HG02610 (cell line): Measurements from ENCODE around the gene MGMT.

Experiments
- ATAC-seq: cut with Tn5 transposase; IDR thresholded peaks from one replicate; pipeline ENCODE4 v1.9.1; 2021; ENCODE audit warnings: mild to moderate bottlenecking, moderate library complexity; ENCODE audit not compliant: unreplicated experiment

The MGMT gene

DNA sequence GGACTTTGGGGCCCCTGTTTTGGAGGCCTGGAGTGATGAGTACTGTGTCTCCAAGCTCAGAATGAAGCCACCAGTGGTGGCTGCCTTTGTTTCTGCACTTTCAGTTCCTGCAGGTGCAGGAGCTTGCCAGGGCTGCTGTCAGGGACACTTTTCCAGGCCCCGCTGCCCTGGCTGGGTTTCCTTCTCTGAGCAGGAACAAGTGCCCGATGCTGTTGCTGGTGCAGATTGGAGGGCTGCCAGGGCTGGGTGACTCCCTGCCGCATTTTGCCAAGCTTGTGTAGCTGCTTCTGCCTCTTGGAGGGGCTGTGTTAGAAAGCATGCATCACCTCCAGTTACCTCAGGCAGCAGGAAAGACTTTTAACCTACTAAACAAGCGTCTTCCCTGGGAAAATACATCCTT is 211.1 kb downstream of the MGMT start:
- no peak for ATAC-seq

GRCh38 chr10:129679207-129679606 is 212.2 kb downstream of the MGMT start:
- no peak for ATAC-seq

DNA sequence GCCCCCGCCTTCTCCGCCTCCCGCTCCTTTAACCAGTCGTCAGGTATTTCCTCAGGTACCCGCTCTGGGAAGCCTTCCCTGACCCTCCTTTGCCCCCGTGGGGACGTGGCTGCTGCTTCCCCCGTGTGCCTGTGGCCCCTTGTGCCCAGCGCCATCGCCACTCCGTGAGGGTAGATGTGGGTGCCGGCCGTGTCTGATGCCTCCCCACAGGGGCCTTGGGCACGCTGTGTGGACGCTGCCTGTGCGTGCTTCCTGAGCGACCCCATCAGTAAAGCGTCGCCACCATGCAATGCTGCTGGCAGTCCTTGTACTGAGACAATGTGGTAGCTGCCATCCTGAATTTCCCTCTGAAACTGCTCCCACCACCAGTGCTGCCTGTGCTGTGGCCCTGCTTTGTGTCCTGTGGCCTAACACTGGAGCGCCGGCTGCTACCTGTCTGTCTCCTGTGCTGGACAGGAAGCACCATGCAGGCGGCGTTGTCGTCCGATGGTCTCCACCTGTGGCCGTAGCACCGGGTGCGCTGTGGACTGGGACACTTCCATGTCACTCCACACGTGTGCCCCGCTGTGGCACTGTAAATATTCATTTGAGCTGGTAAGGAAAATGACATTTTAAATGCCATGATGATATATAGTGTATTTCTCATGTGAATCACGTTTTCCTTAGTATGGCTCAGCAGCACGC is 213.8 kb downstream of the MGMT start:
- ATAC-seq, result no peak

DNA sequence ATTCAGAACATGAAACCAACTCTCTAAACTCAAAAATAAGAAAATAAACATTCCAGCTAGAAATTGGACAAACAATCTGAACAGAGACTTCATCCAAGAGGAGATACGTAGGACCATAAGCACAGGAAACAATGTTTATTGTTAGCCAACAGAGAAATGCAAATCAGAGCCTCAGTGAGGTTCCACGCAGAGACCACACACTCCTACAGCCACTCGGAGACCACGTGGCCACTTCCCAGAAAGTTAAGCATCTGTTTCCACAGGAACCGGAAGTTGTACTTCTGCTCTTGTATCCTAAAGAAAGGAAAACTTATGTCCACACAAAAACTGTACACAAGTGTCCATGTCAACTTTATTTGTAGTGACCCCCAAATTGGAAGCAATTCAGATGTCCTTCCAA is 214.8 kb downstream of the MGMT start:
- no peak for ATAC-seq

- no peak for ATAC-seq
These were observed 216.5 kb downstream of the MGMT start for GRCh38 chr10:129683519-129683918.

- ATAC-seq, result no peak
These were observed 216.9 kb downstream of the MGMT start for GRCh38 chr10:129683920-129684319.

DNA sequence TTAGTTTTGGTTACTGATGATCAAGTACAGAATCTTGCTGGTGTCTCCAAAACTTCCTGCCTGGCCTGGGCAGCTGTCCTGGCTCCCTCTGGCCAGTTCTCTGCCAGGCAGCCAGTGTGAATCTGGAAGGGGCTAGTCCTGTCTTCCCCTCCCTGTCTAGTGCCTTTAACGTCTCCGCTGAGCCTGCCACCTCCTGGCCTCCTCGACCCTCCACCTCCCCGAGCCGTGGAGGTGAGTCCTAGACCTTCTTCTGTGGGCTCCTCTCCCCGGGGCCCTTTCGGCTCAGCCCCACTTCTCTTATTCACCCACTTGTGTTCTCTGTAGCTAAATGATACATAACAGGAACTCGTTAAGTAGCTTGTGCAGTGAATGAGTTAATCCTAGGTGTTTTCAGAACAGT is 218.2 kb downstream of the MGMT start:
- ATAC-seq, result no peak

DNA sequence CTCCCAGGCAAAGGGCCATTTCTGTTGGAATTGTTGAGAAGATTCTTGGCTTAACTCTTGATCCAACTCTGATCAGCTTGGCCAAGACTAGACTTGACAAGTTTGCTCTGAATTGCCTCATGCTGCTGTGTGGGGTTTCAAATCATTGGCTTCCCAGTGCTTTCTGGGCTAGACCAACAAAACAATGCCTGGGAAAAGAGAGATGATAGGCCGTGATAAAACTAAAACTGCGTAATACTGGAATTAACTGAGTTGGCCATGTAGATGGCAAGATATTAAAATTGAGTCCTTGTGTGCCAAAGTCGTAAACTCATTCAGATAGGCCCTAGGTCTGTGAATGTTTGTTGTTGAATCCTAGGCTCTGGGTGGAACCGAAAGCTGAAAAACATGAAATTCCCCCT is 222.6 kb downstream of the MGMT start:
- no peak for ATAC-seq

DNA sequence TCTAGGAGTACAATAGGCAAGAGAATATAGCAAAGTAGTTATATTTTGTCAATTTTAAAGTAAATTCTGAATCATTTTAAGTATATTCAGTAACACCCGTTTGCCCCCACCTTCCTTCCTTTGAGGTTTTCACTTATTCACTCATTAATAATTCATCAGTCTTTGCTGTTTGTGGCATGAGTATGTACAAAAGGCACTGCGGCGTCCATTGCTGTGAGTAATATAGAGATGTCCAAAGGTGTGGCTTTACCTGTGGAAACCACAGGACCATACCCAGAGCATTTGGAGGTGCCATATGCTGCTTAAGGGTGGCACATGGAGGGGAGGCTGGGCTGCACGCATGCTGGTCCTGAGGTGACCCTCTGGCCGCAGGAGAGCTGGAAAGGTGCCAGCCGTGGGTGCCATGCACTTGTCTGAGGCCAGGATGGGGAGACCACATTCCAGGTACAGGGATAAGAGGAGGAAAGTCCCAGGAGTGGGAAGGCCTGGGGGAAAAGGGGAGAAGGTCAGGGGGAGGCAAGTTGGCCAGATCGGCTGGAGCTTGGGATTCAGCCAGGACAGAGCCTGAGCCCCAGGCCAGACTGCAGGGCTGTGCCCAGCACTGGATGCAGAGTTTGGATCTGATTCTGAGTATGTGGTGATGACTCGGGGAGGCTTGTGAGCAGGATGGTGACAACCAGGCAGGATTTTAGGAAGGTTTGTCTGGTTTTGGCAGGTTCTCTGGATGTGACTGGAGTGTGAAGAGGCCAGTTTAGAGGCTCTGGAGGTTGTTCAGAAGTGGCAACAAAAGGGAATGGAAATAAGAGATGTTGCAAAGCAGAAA is 223.4 kb downstream of the MGMT start:
- no peak for ATAC-seq

DNA sequence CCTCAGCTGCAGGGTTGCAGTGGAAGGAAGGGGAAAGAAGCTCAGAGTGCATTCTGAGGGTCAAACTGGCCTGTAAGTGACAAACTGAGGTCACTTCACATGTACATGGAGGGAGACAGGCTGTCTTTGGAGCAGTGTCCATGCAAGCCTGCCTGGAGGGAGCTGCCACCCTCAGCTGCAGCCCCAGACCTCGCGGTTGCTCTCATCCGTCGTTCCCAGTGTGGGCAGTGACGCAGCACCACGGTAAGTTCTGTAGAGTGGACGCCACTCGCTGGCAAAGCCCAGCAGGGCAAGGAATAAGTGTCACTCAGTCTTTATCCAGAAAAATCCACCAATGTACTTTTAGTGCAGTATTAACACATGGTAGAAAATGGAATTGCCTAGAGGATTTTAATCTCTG is 225.7 kb downstream of the MGMT start:
- no peak for ATAC-seq

DNA sequence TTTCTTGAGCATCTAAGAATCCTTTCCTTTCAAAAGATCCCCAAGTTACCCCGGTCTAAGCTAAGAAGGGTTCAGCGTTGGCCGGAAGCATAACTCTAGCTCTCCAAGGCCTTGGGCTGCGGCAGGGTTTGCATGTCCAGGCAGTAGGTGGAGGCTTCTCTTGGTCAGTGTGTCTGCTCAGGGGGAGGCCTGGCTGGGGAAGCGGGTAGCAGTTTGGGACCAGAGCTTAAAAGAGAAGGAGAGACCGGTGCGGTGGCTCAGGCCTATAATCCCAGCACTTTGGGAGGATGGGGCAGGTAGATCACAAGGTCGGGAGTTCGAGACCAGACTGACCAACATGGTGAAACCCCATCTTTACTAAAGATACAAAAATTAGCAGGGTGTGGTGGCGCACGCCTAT is 226.3 kb downstream of the MGMT start:
- ATAC-seq, result no peak

DNA sequence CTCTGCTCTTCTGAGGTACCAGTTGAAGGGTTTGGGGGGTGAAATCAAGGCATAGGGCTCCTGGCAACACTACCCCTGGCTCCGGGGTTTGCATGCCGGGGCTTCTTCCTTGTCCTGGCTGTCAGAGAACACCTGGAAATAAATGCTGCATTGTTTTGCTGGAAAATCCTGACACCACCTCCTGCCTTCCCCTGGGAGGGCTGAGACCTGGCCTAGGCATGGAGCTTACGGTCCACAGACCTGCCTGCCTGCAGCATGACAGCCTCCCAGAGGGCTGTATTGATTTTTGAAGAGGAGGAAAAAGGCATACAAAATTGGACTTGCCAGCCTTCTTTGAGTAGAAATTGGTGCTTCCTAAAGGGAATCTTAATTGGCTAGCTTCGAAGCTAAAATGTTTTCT is 227.1 kb downstream of the MGMT start:
- ATAC-seq, result no peak

- no peak for ATAC-seq
These were observed 227.7 kb downstream of the MGMT start for GRCh38 chr10:129694691-129695243.

GRCh38 chr10:129695671-129696070 is 228.6 kb downstream of the MGMT start:
- no peak for ATAC-seq

DNA sequence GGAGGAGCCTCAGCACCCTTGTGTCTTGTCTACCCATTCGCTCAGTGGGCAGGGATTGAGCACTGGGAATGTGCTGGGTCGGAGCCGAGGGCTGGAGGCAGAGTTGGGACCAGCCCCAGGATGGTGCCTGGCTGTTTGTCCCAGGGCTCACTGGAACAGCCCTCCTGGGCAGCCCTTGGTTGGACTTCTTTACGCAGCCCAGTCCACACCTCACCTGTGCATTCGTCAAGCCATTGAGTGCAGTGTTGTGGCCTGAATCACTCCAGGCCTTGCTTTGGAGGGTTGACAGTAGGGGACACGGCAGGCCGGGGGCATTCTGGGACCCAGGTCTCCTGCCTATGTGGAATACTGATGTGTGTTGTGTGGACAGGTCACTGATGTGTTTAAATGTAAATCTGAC is 229.6 kb downstream of the MGMT start:
- no peak for ATAC-seq

DNA sequence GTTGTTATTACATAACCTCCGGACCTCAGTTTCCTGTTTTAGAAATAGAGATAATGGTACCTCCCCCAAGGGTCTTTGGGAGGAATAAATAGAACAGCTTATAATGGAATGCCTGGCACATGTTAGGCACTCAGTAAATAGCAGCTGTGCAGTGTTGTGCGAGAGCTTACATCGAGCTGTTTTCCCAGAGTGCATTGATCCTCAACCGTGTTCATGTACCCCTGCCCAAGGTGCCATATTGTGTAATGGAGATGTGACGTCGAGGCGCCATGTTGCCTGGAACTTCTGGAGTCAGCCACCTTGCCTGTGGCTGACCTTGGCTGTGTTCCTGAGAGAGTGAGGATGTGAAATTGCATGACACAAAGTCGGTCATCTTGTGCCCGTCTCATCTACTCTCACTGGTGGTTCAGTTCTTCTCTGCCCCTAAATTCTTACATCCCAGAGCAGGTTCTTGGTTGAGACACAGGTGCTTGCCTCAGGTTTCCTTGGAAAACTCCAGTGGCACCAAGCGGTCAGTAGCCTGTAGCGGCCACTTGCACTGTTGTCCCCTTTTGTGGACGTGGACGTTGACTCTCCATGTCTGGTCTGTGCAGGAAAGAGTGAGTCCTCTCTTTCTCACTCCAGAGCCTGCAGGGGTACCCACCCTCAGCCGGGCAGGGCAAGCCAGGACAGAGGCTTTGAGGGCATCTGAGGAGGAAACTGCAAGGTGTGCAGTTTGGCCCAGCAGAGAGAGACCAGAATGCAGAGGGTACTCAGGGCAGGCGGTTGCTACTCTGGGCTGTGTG is 230.6 kb downstream of the MGMT start:
- no peak for ATAC-seq

DNA sequence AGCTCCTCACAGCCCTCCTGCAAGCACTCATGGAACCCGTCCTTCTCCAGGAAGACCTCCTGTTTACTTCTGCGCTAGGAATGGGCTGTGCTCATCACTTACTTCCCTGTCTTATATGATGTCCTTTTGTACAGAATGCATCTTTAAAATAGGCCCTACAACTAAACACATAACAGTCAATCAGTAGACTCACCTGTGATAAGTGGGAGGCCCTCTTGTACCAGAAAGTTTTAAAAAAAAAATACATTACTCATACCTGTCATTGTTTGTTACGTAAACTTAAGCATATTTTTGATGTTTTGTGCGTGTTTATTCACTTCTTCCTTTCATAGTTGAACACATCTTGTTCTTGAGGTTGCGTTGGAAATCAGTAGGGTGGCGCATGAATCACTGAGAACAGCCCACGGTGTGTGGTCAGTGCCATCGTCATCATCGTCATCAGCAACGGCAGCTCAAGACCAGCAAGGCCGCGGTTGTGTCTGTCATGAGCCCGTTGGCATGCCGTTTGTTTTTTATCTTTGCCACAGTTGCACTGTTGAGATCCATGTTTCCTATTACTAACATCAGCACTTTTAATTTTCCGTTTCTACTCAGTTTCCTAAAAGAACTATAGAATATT is 232.8 kb downstream of the MGMT start:
- no peak for ATAC-seq

GRCh38 chr10:129702605-129703004 is 235.6 kb downstream of the MGMT start:
- no peak for ATAC-seq

GRCh38 chr10:129703287-129704137 is 236.5 kb downstream of the MGMT start:
- no peak for ATAC-seq

DNA sequence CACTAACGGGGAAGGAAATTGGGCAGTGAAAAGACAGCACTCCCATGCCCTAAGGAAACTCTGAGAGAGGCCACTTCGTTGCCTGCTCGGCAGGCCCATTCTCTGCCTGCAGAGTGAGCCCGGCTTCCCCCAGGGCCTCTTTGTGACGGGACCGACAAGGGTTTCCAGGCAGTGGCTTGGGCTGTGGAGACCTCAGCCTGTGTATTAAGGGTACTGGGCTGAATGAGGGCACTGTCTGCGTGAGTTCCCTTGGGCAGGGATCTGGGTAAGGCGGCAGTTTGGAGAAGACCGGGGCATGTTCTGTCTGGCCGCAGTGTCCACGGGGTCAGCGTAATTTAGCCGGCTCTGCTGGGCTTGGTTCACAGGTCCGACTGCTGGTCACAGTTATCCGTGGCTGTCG is 237.2 kb downstream of the MGMT start:
- ATAC-seq, result no peak
